Glomerular visceral epithelial cell (primary cell): ENCODE measurements around the gene ADCY9.

Source experiments
- DNase-seq: peaks from one replicate; pipeline ENCODE4 v3.0.0-alpha.2; 2016; ENCODE audit errors: extremely low spot score

The ADCY9 gene

DNA sequence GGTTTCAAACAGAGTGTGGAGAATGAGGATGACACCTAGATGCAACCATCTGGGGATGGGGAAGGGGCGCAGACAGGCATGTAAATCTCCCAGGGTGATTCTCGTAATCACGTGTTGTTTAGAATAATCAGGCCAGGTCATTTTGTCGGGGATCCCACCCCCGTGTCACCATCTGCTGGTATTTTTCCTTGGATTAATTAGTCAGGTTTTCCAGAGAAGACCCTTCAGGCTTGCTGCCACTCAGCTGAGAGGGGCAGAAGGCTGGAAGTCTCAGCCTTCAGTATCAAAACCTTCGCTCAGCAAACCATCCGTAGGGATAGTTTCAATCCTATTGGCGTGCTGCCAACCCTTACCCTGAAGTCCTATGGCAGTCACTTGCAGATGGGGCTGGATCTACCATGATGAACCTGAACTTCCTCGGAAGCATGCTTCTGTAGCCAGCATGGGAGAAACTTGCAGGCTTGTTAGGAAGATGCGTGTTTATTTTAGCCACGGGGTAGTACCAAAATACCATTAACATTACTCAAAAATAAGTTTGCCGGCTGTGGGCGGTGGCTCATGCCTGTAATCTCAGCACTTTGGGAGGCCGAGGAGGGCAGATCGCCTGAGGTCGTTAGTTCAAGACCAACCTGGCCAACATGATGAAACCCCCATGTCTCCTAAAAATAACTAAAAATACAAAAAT is 7.5 kb upstream of the ADCY9 start:
- no peak for DNase-seq

DNA sequence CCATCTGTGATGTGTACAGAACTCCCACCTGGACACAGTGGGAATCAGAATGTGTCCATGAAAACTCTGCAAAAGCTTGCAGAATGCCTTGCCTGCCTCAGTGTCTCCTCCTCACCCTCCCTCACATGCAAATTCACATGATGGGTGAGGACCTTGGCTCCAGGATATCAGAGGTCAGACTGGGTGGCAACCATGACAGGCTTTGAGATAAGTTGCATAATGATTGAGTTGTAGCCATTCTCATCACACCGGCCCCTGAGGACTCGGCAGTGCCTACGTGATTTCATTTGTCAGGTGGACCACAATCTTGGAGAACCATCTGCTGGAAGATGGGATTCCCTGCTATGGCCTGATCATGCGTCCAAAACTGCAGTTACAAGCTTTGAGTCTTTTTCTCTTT is 3.9 kb upstream of the ADCY9 start:
- DNase-seq = no peak

DNA sequence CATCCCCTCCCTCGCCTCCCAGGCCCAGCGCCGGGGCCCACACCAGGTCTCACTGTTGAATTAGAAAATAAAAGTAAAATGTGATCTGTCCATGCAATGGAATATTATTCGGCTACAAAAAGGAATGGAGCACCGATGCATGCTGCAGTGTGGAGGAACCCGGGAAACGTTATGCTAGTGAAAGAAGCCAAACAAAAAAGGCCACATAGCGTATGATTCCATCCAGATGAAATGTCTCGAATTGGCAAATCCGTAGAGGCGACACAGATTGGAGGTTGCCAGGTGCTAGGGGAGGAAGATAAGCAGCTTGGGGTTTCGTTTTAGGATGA is 972 bp upstream of the ADCY9 start:
- no peak for DNase-seq

DNA sequence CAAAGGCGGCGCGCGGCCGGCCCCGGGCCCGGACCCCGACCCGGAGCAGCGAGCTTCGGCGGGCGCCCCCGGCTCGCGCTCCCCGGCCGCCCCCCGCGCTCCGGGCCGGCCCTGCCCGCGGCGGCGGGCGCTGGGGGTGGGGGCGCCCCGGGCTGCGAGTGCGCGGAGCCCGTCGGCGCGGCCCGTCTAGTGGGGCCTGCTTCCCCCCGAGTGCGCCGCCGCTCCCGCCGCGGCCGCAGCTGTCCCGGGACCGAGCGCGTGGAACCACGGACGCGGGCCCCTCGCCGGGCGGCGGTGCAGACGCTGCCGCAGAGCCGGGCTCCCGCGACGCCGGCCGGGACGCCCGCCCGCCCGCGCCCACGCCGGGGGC is 308 bp downstream of the ADCY9 start:
- DNase-seq = no peak

DNA sequence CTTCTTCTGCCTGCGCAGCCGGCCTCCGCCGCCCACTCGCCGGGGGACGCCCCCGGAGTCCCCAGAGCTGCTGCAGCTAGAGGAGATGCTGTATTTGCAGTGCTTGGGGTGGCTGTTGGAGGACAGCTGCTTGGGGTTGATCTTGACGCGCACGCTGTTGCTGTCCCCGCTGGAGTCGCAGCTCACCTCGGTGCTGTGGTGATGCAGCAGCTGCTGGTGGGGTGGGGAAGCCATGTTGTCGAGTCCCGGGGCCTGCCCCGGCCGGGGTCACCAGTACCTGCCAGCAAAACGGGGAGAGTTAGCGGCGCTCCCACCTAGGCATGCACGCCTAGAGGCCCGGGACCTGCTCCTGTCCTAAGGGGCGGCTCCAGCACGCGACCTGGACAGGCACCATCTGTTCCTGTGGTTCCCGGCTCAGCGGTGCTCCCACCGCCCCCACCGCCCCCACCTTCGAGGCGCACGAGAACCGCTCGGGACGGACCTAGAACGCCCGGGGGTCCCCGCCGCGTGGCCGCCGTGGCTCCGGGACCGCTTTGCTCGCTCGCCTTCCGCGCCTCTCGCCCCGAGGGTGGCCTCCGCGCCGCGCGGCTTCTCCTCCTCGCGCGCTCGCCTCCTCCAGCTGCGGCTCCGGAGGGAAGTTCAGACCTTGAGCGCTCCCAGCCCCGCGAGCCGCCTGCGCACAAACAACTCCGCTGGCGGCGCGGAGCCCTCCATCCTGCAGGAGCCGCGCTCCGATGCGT is 863 bp downstream of the ADCY9 start:
- peak; percentile 61 for DNase-seq

DNA sequence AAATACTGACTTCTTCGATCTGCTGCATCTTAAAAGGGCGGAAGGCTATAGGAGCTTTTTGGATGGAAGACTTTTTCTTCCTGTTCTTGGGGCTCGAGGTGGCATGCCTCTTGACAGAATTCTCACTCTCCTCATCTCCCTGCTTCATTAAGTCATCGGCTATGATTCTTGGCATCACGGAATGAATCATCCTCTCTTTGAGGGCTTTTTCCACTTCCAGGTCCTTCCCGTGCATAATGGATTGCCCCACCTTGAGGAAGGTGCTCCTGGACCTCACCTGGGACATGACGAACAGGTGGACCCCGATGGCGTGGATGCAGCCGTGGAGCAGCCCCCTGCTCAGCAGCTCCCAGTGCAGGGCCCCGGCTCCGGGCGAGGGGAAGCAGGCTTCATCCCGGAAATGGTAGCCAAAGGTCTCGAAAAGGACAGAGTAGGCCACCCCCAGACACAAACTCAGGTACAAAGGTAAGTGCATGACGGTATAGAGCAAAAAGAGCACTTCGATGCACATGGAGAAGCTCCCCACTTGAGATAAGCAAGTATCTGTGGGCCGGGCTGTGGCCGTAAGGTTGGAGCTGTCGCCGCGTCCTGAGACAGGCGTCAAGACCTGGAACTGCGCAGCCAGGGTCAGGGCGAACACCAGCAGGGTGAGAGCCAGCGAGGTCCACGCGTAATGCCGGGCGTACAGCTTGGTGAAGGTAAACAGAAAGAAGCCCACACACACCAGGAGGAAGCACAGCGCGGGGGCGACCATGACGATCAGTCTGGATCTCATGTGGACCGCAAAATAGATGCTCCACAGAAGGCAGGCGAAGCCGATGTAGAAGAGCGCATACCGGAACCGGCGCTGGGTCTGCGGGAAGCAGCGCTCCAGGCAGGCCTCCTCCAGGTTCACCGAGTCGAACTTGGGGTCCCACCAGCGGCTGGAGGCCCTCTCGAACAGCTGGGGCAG is 1.7 kb downstream of the ADCY9 start:
- no peak for DNase-seq

DNA sequence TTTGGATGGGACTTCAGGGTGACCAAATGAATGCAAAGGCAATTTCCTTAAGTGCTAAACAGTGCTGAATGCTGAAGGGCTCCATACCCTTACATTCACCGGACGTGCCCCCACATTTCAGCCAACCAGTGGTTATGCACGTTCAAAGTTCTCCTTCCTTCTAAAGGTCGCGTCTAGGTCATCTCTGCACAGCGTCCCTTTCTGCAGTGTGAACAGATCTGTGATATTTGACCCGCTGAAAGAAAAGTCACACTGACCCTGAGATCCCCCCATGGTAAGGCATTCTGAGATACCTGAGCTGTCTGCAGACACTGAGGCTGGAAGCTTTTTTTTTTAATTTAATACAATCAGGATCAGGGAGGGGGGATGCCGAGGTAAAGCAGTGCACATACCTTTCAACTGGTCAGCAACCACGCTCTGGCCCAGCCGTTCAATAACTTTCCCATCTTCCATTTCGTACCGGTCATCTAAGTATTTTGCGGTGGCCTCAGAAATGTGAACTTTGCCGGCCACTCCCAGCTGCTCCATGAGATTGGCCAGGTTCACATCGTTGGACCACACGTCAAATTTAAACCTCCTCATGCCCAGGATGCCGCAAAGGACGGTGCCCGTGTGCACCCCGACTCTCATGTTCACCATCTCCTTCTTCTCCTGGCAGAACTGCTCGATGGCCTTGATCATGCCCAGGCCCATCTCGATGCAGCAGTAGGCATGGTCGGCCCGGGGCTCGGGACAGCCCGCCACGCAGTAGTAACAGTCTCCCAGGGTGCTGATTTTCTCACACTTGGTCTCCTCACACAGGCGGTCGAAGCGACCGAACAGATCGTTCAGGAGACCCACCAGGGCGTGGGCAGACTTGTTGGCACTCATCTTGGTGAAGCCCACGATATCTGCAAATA is 2.6 kb downstream of the ADCY9 start:
- no peak for DNase-seq

DNA sequence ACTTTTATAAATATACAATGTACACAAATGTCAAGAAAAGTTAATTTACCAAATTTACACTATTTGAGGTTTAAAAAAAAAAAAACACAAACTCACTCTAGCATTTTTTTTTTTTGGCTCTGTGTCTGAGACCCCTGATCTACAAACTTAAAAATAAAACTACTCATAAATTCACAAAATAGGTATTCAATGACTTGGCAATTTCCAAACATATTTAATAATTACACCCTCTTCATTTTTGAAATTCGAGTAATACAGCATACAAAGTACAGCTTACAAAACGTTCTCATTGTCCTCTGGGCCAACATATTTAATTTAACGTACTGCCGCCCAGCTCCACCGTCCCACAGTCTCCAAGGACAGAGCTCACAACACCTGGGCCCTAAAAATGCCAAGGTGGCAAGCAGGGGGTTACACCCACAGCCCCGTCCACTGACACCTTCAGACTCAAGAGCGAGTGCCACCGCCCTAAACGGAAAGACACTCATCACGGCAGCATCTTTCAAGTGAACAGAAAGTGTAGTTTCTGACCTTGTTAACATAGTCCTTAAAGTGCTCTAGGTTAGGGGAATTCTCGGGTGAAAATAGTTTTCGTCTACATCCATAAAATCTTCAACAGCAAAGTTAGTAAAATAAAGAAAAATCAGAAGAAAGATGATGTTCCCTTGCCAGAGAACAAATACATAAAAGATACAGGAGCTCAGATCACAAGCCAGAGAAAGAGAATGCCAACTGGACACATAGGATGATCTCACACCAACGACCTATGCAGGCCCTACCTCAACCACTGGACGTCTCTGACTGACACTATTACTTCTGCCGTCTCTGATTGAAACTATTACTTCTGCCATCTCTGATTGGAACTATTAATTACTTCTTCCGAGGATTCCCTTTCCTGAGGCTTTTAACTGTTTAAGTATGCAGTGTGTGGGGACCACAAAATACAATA is 4.2 kb downstream of the ADCY9 start:
- peak; percentile 40 for DNase-seq

DNA sequence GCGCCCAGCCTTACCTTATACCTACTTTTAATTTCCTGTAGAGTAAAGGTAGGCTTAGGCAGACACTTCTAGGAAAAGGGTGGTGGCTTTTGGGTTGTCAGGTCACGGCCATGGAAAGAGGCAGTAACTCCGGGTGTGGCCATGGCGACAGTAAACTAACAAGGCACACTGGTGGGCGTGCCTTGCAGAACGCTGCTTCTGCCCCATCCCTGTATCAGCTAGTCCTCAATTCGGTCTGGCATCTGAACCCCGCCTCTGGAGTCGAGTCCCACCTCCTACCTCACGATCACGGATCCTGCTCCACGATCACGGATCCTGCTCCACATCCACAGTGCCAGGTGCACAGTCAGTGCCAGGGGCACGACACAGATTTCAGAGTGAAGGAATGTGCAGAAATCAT is 5.6 kb downstream of the ADCY9 start:
- no peak for DNase-seq

DNA sequence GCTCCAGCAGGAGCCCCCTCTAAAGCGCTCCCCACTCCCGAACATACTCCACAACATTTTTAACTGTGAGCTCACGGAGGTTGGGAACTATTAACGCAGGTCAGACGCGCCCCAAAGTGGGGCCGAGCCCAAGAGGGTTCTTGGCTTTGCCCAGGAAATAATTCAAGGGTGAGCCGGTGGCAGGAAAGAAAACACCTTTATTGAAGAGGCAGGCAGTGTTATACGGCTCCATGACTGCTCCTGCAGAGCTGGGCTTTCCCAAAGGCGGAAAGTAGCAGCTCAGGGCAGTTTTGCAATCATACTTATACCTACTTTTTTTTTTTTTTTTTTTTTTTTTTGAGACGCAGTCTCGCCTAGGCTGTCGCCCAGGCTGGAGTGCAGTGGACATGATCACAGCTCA is 6.2 kb downstream of the ADCY9 start:
- no peak for DNase-seq

DNA sequence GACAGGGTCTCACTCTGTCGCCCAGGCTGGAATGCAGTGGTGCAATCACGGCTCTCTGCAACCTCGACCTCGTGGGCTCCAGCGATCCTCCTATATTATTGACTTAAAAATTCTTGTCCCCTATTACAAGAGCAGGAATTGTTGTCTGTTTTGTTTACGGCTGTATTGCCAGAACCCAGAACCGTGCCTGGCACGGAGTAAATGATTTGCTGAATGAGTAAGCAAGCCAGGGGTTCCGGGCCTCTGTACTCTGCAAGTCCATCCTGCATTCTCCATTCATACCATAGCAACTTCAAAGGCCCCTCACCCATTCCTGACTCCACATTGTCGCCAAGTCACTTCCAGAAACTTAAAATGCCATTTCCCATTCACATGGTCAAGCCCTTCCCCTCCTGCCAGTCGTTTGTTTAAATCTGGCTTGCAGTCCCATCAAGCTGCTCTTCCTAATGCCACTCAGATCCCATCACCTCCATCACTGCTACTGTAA is 6.9 kb downstream of the ADCY9 start:
- no peak for DNase-seq

DNA sequence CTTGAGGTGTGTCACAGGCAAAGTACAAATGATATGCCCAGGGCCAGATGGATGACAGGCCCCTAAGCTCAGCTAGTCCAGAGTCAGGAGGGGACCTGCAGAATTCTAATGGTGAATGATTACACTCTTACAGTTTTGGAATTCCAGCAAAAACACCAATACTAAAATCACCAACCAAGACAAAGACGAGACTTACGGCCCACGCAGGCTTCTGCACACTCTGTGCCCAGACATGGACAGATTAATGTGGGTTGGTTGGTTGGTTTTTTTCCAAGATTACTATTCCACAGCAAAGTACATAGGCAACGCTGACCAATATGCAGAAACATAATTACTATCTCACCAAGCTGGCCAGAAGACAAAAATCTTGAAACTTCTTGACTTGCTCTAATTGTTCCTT is 9.7 kb downstream of the ADCY9 start:
- DNase-seq = no peak

DNA sequence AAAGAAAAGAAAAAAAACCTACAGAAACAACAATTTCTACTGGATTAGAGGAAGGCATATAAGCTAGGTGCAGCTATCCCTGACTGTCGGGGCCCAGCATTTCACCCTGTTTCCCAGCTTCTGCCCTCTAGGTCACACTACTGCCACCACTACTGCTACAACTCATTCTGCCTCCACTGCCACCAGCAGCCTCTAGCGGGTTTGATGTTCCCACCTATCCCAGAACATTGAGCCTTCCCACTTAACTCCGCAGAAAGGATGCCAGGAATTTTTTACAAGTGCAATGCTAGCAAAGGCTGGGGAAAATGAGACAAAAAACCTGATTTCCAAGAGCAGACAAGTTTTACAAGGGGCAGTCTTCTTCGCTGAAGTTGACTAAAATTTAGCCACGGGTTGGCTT is 10.4 kb downstream of the ADCY9 start:
- DNase-seq = no peak

DNA sequence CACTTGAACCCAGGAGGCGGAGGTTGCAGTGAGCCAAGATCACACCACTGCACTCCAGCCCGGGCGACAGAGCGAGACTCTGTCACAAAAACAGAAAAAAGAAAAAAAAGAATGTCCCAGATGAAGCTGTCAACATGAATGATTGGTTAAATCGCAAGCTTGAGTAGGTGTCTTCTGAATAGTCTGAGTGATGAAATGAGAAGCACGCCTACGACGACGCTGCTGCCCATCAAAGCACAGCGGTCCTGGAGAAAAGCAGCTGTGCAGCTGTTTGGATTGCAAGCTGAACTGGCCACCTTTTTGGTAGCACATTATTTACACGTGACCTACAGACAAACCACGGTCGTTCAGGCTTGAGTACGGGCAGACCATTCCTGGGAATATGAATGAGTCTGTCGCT is 12.5 kb downstream of the ADCY9 start:
- peak; percentile 15 for DNase-seq

DNA sequence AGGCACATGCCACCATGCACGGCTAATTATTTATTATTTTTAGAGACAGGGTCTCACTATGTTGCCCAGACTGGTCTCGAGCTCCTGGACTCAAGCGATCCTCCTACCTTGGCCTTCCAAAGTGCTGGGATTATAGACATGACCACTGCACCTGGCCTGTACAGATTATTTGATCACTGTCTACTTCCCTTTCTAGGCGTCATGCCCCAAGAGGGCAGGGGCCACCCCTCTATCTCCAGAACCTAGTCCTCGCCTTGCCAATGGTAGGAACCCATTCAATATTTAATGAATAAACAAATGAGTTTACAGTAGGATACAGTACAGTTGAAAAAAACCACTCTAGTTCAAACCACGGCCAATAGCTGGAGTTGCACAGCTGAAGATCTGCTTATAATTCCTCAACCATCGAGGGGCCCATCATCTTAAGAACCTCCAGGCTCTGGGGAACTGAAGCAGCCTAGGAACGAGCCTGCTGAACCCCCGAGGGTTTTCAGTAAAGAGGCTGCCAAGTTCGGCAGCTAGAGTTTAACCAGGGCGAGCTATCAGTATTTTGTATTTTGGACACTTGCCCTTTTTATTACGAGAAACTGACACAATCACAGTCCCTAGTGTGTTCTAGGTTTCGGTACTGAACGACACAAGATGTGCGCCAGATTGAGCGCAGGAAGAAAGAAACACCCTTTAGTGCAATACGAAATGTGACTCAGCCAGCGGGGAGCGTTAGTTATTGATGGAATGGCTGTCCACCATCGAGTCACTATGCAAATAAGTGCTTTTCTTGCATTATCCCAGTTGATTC is 14.6 kb downstream of the ADCY9 start:
- DNase-seq = no peak

DNA sequence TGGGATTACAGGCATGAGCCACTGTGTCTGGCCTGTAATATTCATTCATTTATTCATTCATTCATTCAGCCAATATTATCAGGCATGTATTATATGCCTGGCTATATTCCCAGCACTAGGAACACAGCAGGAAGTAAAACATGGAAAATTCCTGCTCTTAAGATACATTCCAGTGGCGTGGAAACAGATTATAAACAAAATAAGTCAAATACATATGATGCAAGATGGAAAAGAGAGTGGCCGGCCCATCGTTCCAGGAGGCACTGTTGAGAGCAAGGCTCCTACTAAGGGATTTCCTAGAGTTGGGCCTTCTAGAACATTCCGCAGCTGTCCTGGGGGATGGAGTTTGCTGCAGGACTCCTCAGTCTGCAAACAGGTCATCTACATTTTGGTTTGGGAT is 17.7 kb downstream of the ADCY9 start:
- DNase-seq = no peak

DNA sequence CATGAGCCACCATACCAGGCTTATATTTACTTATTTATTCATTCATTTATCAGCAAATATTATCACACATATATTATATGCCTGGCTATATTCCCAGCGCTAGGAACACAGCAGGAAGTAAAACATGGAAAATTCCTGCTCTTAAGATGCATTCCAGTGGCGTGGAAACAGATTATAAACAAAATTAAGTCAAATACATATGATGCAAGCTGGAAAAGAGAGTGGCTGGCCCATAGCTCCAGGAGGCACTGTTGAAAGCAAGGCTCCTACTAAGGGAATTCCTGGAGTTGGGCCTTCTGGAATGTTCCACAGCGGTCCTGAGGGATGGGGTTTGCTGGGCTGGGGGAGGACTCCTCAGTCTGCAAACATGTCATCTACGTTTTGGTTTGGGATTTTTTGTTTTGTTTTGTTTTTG is 18.4 kb downstream of the ADCY9 start:
- no peak for DNase-seq

DNA sequence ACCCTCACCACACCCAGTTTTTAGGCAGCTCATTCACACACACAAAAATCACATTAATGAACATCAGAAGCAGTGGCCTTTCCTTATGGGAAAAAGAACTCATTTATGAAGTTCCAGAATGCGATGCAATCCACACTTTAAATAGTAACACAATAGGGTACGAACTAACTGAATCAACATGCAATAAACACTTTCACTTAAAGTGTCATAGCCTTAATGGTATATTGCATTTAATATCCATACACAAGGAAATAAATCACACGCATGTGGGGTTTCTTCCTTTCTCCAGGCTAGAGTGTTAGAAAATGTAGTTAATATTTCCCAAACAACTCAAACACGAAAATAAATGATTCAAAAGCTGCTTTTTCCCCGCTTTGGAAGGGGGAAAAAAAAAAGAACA is 19.7 kb downstream of the ADCY9 start:
- DNase-seq = no peak

DNA sequence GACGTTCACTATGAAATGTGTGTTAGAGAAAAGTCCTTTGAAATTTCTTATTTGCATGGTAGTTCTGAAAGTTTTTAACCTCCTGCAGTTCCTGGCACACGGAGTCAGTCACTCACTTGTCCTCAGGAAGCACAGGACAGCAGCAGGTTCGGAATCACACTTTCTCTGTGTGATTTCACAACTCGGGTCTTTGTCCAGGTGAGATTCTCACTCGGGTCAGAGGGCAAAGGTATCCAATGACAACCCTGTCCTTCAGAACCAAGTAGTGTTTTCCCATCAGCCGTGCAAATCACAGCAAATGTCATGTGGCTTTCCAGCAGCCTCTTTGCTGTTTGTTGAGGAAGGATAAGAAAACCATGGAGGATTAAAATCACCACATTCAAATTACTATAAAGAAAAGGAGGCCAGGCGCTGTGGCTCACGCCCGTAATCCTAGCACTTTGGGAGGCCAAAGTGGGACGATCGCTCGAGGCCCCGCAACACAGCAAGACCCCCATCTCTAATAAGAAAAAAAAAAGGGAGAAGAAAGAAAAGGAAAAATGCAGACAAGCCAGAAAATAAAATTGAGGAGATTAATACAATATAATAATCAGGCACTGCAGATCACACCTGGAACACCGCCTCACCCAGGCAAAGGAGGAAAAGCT is 22.0 kb downstream of the ADCY9 start:
- no peak for DNase-seq
